K562 (cell line): ENCODE results near the gene ANKRD66. TPM values are rescaled to one million over a fixed set of nuclear protein-coding genes. Genes with fewer than 3 reads are reported as not detected.

Experiments
- ARID1B ChIP-seq: fragments of 450-650 bp; IDR thresholded peaks from 2 replicates; pipeline ENCODE4 v1.6.1; 2016; ENCODE audit warnings: antibody characterized with exemption, mild to moderate bottlenecking, inconsistent platforms
- BRD4 ChIP-seq: fragments of 200-600 bp; sonication (generic); IDR thresholded peaks from 2 replicates; pipeline ENCODE4 v1.6.1; 2017; ENCODE audit warnings: inconsistent platforms
- EHMT2 ChIP-seq: fragments of 450-650 bp; IDR thresholded peaks from 2 replicates; pipeline ENCODE4 v1.6.1; 2018; ENCODE audit warnings: antibody characterized with exemption
- NFE2L1 ChIP-seq: fragments of 450-650 bp; IDR thresholded peaks from 2 replicates; pipeline ENCODE4 v1.6.1; 2016; ENCODE audit warnings: missing genetic modification characterization, low read depth, mild to moderate bottlenecking, missing compliant biosample characterization, moderate library complexity, borderline replicate concordance
- NUFIP1 ChIP-seq: fragments of 450-650 bp; IDR thresholded peaks from 2 replicates; pipeline ENCODE4 v1.6.1; 2018; ENCODE audit not compliant: partially characterized antibody
- POLR3A ChIP-seq: IDR thresholded peaks from 2 replicates; pipeline ENCODE4 v1.6.1; 2011; ENCODE audit warnings: borderline replicate concordance, mild to moderate bottlenecking, moderate library complexity; ENCODE audit not compliant: insufficient read length, insufficient read depth; ENCODE audit errors: extremely low read depth
- RB1 ChIP-seq: fragments of 450-650 bp; IDR thresholded peaks from 2 replicates; pipeline ENCODE4 v1.6.1; 2017; ENCODE audit warnings: low read depth, mild to moderate bottlenecking
- SIX5 ChIP-seq, 2 experiments: IDR thresholded peaks; 2 replicates each; pipeline ENCODE4 v1.6.1; 2011; ENCODE audit warnings: low read length in 2 of 2, borderline replicate concordance in 1 of 2, low read depth in 1 of 2, mild to moderate bottlenecking in 1 of 2, moderate library complexity in 1 of 2; ENCODE audit not compliant: insufficient read depth in 1 of 2
- SRSF7 ChIP-seq: fragments of 200-400 bp; formaldehyde crosslinking; optimal IDR thresholded peaks from 2 replicates; pipeline ENCODE3; 2017; ENCODE audit warnings: mild to moderate bottlenecking, low read depth, low read length
- STAG1 ChIP-seq: sonication (generic); formaldehyde crosslinking; IDR thresholded peaks from 2 replicates; pipeline ENCODE4 v1.5.0; 2020; ENCODE audit warnings: missing genetic modification reagents, borderline replicate concordance
- U2AF1 ChIP-seq: fragments of 200-400 bp; formaldehyde crosslinking; optimal IDR thresholded peaks from 2 replicates; pipeline ENCODE3; 2017; ENCODE audit warnings: mild to moderate bottlenecking, low read depth, low read length, moderate library complexity
- ZC3H4 ChIP-seq: sonication (generic); formaldehyde crosslinking; IDR thresholded peaks from 2 replicates; pipeline ENCODE4 v1.9.0; 2021; ENCODE audit warnings: missing genetic modification reagents, borderline replicate concordance
- ZNF431 ChIP-seq: sonication (generic); formaldehyde crosslinking; IDR thresholded peaks from 2 replicates; pipeline ENCODE4 v1.8.0; 2022; ENCODE audit warnings: mild to moderate bottlenecking, missing genetic modification reagents
- polyA plus RNA-seq, 8 experiments: library from polyadenylated mRNA; depleted of rRNA in 4 of 8; stranded (reverse) in 5 of 8; unstranded in 3 of 8; fragments of >200 nt; fragmentation: Nextera tagmentation in 2 of 8; fragmentation: Illumina TruSeq in 1 of 8; extraction: Ambion mirVana in 2 of 8; extraction: Trizol in 1 of 8; gene quantifications; 2 replicates each; pipeline versions ENCODE4 v1.2.1 to v1.2.3, GENCODE V29; 2011 to 2014; ENCODE audit warnings: inconsistent platforms in 1 of 8, missing spikeins in 1 of 8
- total RNA-seq, 7 experiments: library from RNA; depleted of rRNA in 6 of 7; stranded (reverse); fragments of >200 nt in 6 of 7; fragmentation: Illumina TruSeq in 2 of 7; extraction: Trizol in 2 of 7; gene quantifications; 2 replicates each; pipeline versions ENCODE4 v1.2.1 to v1.2.3, GENCODE V29; 2011 to 2021; ENCODE audit warnings: low replicate concordance in 1 of 7
- TF ChIP-seq, protein P1 (sequence below), 2 experiments: fragments of 450-650 bp; IDR thresholded peaks; 2 replicates each; pipeline ENCODE4 v1.6.1; 2016; ENCODE audit warnings: mild to moderate bottlenecking in 2 of 2, borderline replicate concordance in 1 of 2, low read depth in 1 of 2, moderate library complexity in 1 of 2
- TF ChIP-seq, protein P2 (sequence below): fragments of 450-650 bp; conservative IDR thresholded peaks from 2 replicates; pipeline ENCODE4 v1.6.1; 2016; ENCODE audit warnings: missing genetic modification characterization, low read depth, mild to moderate bottlenecking, control low read depth, missing compliant biosample characterization
- TF ChIP-seq, protein P3 (sequence below): sonication (generic); formaldehyde crosslinking; IDR thresholded peaks from 2 replicates; pipeline ENCODE4 v1.8.1; 2022; ENCODE audit warnings: missing genetic modification reagents

The ANKRD66 gene
- total and polyA plus RNA-seq, 9 of the 15 experiments (the other 6 are each of a cell fraction or from before 2014, with no cell fraction given) = not detected

DNA sequence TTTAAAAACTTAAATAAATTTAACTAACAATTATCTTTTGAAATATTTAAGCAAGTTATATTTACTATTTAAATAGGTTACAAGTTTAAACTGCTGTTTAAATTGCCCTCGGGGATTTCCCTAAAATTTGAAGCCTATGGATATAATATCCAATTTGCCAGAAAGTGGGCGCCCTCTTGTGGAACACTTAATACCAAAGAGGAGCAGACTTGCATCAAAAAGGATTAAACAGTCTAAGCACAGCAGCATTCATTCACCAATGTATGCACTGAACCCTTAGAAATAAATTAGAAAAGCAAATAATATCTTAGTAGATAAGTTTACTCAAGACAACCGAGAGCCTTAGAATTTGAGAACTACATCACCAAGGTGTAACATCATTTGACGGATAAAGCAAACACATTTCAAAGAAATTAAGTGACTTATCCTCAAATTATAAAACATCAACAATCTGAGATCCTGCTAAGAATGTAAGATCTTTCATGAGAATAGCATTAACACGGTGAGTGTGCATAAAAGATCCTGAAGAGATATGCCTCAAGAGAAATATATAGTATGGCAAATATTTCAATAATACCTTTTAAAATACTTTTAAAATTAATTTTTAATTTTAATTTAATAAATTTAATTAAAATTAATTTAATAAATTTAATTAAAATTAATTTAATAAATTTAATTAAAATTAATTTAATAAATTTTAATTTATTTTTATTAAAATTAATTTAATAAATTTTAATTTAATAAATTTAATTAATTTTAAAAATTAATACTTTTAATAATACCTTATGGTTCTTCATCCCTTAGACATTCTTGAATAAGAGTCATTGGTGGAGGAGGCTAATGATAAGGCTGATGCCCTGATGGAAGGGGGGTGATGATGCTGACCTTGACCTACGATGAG lies 35.0 kb downstream of the ANKRD66 start (continued):
- TF ChIP-seq, protein P1, sequence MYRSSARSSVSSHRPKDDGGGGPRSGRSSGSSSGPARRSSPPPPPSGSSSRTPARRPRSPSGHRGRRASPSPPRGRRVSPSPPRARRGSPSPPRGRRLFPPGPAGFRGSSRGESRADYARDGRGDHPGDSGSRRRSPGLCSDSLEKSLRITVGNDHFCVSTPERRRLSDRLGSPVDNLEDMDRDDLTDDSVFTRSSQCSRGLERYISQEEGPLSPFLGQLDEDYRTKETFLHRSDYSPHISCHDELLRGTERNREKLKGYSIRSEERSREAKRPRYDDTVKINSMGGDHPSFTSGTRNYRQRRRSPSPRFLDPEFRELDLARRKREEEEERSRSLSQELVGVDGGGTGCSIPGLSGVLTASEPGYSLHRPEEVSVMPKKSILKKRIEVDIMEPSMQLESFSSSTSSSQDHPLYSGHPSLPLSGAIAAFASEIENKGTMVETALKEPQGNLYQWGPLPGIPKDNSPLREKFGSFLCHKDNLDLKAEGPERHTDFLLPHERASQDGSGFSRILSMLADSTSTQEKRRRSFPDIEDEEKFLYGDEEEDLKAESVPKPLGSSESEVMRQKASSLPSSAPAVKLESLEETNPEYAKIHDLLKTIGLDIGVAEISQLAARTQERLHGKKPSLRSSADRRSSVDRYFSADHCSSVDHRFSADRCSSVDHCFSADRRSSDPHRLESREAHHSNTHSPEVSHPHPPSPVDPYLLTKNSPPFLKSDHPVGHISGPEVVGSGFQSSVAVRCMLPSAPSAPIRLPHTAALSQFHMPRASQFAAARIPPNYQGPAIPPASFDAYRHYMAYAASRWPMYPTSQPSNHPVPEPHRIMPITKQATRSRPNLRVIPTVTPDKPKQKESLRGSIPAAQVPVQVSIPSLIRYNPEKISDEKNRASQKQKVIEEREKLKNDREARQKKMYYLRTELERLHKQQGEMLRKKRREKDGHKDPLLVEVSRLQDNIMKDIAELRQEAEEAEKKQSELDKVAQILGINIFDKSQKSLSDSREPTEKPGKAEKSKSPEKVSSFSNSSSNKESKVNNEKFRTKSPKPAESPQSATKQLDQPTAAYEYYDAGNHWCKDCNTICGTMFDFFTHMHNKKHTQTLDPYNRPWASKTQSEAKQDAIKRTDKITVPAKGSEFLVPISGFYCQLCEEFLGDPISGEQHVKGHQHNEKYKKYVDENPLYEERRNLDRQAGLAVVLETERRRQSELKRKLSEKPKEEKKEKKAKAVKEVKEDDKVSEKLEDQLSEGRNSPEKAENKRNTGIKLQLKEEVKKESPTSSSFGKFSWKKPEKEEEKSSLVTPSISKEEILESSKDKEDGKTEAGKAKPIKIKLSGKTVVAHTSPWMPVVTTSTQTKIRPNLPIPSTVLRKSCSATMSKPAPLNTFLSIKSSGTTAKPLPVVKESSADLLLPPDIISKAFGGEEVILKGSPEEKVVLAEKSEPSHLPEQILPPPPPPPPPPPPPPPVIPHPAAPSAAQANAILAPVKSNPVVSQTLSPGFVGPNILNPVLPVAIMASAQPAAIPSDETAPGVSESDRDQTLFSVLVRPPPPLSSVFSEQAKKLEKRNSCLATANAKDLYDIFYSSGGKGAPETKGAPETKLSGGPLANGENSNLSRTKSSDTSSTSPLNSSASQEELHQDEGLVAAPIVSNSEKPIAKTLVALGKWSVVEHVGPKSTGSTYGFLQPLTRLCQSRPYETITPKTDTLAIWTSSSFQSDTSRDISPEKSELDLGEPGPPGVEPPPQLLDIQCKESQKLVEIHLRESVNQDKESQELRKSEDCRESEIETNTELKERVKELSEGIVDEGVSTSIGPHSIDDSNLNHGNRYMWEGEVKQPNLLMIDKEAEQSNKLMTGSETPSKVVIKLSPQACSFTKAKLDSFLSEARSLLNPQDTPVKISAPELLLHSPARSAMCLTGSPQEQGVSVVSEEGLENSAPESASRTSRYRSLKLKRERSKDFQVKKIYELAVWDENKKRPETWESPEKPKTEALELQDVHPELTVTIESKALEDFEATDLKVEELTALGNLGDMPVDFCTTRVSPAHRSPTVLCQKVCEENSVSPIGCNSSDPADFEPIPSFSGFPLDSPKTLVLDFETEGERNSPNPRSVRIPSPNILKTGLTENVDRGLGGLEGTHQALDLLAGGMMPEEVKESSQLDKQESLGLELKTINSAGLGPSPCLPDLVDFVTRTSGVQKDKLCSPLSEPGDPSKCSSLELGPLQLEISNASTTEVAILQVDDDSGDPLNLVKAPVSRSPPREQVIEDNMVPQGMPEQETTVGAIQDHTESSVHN (IDR thresholded peaks at IDR 0.05; ENCODE audit: borderline replicate concordance in 1 of 2, low read depth in 1 of 2) = no peak
- TF ChIP-seq RB1 (no peak), ARID1B (no peak), POLR3A (no peak), EHMT2 (no peak), STAG1 (CRISPR knock-in tag) (no peak), ZNF431 (CRISPR knock-in tag) (no peak), SRSF7 (no peak), ZC3H4 (CRISPR knock-in tag) (no peak), NFE2L1 (tag) (no peak), SIX5 (IDR thresholded peaks at IDR 0.05; ENCODE audit: borderline replicate concordance in 1 of 2, insufficient read depth in 1 of 2, low read depth in 1 of 2, low read length in 2 of 2) (no peak), U2AF1 (no peak), NUFIP1 (no peak), BRD4 (no peak)
- TF ChIP-seq, protein P2, sequence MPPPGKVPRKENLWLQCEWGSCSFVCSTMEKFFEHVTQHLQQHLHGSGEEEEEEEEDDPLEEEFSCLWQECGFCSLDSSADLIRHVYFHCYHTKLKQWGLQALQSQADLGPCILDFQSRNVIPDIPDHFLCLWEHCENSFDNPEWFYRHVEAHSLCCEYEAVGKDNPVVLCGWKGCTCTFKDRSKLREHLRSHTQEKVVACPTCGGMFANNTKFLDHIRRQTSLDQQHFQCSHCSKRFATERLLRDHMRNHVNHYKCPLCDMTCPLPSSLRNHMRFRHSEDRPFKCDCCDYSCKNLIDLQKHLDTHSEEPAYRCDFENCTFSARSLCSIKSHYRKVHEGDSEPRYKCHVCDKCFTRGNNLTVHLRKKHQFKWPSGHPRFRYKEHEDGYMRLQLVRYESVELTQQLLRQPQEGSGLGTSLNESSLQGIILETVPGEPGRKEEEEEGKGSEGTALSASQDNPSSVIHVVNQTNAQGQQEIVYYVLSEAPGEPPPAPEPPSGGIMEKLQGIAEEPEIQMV (tag) = no peak
- TF ChIP-seq, protein P3, sequence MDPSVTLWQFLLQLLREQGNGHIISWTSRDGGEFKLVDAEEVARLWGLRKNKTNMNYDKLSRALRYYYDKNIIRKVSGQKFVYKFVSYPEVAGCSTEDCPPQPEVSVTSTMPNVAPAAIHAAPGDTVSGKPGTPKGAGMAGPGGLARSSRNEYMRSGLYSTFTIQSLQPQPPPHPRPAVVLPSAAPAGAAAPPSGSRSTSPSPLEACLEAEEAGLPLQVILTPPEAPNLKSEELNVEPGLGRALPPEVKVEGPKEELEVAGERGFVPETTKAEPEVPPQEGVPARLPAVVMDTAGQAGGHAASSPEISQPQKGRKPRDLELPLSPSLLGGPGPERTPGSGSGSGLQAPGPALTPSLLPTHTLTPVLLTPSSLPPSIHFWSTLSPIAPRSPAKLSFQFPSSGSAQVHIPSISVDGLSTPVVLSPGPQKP (CRISPR knock-in tag) = no peak
